Measurements from ENCODE around the gene IRF2BP2. TPM values are rescaled to one million over a fixed set of nuclear protein-coding genes. Genes with fewer than 3 reads are reported as not detected.

IRF2BP2 gene
- total RNA-seq, 1 experiment from 2014 or later, result 52.8 TPM

DNA sequence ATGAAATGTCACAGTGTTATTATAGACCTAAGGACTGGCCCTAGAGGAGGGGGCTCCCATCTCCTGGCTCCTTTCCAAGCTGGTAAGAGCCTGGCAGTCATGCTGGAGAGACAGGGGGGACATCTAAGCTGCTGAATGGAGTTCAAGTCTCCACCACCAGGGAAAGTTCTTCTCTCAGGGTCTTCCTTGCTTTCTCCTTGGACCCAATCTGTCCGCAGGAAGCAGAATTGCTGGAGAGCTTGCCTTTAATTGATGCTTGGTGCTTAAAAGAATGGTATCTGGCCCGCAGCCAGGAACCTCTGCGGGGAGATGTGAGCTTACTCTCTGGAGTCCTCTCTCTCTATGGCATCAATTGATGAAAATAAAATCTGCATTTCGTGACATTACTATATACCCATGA lies 25.1 kb downstream of the IRF2BP2 start:
- Histone ChIP-seq H3K4me3 (no peak overlapping the region), H3K27me3 (no peaks in the 10 kb centered on the region), H3K36me3 (no peaks in the 10 kb centered on the region), H3K9me3 (no peaks in the 10 kb centered on the region)
- DNase-seq, result peak; percentile 15

- DNase-seq, result no peak
- H3K27me3 ChIP-seq, result no peaks in the 10 kb centered on the region
- H3K36me3 ChIP-seq, result no peaks in the 10 kb centered on the region
- H3K4me3 ChIP-seq, result no peak overlapping the region
- H3K9me3 ChIP-seq, result no peaks in the 10 kb centered on the region
Observed at GRCh38 chr1:234584420-234584805, 25.6 kb downstream of the IRF2BP2 start.

DNA sequence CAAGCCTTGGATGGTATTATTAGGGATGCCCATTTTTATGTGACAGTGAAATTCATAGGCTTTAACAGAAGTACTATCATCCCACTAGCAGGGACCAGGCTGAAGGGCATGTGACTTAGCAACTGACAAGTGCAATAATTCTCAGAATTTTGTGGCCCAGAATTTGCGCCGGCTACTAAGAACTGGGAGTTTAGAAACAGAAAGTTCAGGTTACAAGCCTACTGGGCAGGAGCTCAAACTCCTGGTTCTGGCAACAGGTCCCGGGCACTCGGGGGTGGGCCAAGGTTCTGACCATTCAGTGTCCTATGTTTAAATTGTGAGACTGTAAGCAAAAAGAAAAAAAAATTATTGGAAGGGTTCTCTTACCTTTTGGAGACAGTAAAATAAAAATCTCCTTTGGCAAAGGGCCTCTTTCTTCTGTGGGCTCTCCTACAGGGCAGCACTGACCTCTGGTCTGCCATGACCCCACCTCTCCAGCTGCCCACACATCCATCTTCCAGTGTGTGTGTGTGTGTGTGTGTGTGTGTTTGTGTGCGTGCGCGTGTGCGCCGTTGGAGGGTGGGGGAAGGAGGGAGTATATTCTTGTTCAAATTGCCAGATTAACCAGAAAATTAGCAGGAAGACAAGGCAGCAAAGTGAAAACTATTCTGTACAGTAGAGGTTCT lies 26.1 kb downstream of the IRF2BP2 start:
- DNase-seq, result peak; percentile 27
- Histone ChIP-seq H3K27me3 (no peaks in the 10 kb centered on the region), H3K36me3 (no peaks in the 10 kb centered on the region), H3K9me3 (no peaks in the 10 kb centered on the region), H3K4me3 (no peak overlapping the region)

DNA sequence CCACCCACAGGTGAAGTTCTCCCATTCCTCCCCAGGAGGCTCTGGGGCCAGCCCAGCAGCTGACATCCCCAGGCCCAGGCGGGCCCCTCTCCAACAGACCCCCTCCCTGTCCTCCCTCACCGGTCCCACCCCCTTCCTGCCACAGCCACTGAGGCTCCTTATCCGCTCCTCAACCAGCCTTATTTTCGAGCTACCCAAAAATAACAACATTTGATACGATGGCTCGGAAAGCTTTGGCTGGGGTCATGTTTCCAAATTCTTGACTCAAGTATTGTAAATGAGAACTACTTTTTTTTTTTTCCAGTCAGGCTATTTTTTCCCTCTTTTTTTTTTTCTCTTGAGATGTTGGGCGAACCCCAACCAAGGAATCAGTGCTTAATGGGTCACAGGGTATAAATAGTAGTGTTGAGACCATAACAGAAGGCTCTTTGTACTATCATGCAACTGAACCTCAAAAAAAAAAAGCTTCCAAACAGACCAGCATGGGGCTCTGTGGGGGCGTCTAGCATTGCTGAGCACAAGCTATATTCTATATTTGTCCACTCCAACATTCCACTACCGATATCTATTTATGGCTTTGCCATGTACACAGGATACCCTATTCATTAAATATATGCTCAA lies 27.2 kb downstream of the IRF2BP2 start:
- DNase-seq, result no peak
- no peaks in the 10 kb centered on the region for H3K36me3 ChIP-seq
- no peaks in the 10 kb centered on the region for H3K27me3 ChIP-seq
- no peak overlapping the region for H3K4me3 ChIP-seq
- no peaks in the 10 kb centered on the region for H3K9me3 ChIP-seq

DNA sequence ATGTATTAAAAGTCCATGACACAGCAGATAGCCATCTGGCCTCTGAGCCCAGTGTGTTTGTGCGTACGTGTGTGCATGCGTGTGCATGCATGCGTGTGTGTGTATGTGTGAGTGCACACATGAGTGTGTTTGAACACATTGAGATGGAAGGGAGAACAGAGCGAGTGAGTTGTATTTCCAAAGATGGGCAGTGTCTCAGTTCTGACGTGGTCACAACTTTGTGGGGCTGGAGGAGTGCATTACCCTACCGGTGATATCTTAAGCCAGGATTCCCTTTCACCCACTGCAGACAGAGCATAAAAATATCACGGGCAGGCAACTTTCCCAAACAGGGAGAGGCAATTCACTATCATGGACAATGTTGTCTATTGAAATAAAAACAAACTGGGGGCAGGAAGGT lies 27.8 kb downstream of the IRF2BP2 start:
- no peaks in the 10 kb centered on the region for H3K9me3 ChIP-seq
- no peaks in the 10 kb centered on the region for H3K36me3 ChIP-seq
- no peaks in the 10 kb centered on the region for H3K27me3 ChIP-seq
- DNase-seq, result no peak
- no peak overlapping the region for H3K4me3 ChIP-seq

- H3K27me3 ChIP-seq, result no peaks in the 10 kb centered on the region
- H3K9me3 ChIP-seq, result no peaks in the 10 kb centered on the region
- no peak for DNase-seq
- no peak overlapping the region for H3K4me3 ChIP-seq
- no peaks in the 10 kb centered on the region for H3K36me3 ChIP-seq
Observed at GRCh38 chr1:234581063-234581714, 28.8 kb downstream of the IRF2BP2 start.

- no peaks in the 10 kb centered on the region for H3K36me3 ChIP-seq
- DNase-seq, result no peak
Observed at GRCh38 chr1:234579967-234580366, 30.0 kb downstream of the IRF2BP2 start.

GRCh38 chr1:234578735-234579134 lies 31.2 kb downstream of the IRF2BP2 start:
- Histone ChIP-seq H3K4me3 (no peak overlapping the region), H3K36me3 (no peaks in the 10 kb centered on the region), H3K9me3 (no peaks in the 10 kb centered on the region), H3K27me3 (no peaks in the 10 kb centered on the region)
- no peak for DNase-seq

More at GRCh38 chr1:234579967-234580366, 30.0 kb downstream of the IRF2BP2 start:
- no peaks in the 10 kb centered on the region for H3K9me3 ChIP-seq
- H3K27me3 ChIP-seq, result no peaks in the 10 kb centered on the region
- H3K4me3 ChIP-seq, result no peak overlapping the region

DNA sequence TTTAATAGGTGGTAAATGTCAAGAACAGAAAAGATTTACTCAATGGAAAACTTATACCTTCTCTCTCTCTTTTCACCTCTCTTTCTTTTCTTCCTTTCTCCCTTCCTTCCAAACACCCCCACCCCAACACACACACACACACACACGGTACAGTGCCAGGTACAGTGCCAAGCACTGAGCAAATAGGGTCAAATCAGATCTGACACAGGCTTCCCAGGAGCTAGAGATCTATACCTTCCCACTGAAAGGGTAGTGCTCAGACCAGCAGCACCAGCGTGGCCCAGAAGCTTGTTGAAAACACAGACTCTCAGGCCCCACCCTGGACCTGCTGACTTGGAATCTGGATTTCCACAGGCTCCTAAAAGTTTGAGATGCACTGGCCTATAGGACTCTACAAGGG lies 31.9 kb downstream of the IRF2BP2 start:
- Histone ChIP-seq H3K4me3 (no peak overlapping the region), H3K9me3 (no peaks in the 10 kb centered on the region), H3K36me3 (no peaks in the 10 kb centered on the region), H3K27me3 (no peaks in the 10 kb centered on the region)
- DNase-seq, result no peak

- no peak for DNase-seq
- no peaks in the 10 kb centered on the region for H3K36me3 ChIP-seq
- H3K9me3 ChIP-seq, result no peaks in the 10 kb centered on the region
- H3K4me3 ChIP-seq, result no peak overlapping the region
- H3K27me3 ChIP-seq, result no peaks in the 10 kb centered on the region
Observed at GRCh38 chr1:234573711-234574299, 36.2 kb downstream of the IRF2BP2 start.

DNA sequence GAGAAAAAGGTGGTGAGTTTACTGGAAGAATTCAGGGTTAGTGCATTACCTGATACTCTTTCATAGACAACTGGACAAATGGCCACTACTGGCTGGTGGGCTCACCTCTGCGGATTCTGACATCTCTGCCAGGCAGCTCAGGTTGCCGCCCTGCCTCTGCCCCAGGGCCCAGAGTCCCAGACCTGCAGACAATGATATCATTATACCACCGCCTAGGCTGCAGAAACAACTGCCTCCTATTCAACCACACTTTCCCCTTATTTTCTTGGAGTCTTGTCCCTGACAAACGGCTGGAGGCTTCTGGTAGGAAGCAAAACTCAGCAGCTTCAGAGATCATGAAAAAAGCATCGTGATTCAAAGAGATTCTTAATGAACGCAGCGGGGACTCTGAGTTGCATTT lies 37.0 kb downstream of the IRF2BP2 start:
- no peak for DNase-seq
- Histone ChIP-seq H3K9me3 (no peaks in the 10 kb centered on the region), H3K36me3 (no peaks in the 10 kb centered on the region), H3K4me3 (no peak overlapping the region), H3K27me3 (no peaks in the 10 kb centered on the region)

DNA sequence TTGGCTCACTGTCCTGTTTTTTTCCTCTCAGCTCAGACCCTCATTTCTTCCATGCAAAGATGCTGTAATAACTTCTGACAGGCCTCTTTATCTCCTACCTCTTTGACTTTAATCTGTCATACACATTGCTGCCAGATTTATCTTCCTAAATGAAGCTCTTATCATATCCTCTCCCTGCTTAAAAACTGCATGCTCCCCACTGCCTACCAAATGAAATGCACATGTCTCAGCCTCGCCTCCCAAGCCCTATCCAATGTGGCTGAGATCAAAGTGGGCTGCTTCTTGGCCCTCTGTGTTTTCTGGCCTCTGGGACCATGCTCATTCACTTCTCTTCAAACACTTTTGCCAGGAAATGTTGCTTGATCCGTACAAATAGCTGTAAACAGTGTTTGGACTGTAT lies 38.3 kb downstream of the IRF2BP2 start:
- DNase-seq, result no peak
- Histone ChIP-seq H3K27me3 (no peaks in the 10 kb centered on the region), H3K36me3 (no peaks in the 10 kb centered on the region), H3K4me3 (no peak overlapping the region), H3K9me3 (peaks cover 3% of the 10 kb centered on the region; the same call in 1 of the 2 replicates)

DNA sequence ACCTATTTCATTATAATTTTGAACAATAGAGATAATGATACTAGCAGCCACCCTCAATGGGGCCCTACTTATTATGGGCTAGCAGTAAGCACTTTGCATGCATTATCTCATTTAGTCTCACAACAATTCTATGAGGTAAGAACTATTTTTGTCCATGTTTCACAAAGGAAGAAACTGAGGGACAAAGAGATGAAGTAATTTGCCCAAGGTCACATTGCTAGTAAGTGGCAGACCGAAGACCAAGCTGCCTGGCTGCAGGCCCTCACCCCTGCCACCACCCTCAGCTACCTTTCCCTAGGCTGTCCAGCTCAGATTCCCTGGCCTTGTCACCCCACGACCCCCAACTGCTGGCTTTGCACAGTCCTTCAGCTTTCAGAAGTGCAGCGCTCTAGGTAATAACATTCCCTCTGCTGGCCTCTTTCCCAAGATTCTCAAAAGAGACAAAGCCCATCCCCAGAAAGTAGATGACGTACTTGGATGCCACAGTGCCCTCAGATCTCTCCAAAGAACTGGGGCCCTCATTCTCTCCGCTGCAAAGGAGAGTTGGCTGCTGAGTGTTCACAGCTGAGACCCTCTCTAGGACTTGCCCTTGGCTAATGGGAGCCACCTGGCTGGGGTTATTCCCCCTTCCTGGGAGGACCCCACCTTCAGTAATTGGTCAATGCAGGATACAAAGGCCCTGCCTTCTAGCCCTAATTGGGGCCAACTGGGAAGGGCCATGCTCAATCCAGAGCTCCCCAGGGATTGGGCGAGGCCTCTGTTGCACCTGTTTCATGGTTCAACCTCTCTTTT lies 39.5 kb downstream of the IRF2BP2 start:
- Histone ChIP-seq H3K4me3 (no peak overlapping the region), H3K9me3 (peaks cover 3% of the 10 kb centered on the region; the same call in 1 of the 2 replicates), H3K27me3 (no peaks in the 10 kb centered on the region), H3K36me3 (no peaks in the 10 kb centered on the region)
- DNase-seq, result no peak

- H3K9me3 ChIP-seq, result peaks cover 3% of the 10 kb centered on the region; the same call in 1 of the 2 replicates
- H3K4me3 ChIP-seq, result no peak overlapping the region
- no peak for DNase-seq
- H3K36me3 ChIP-seq, result no peaks in the 10 kb centered on the region
- H3K27me3 ChIP-seq, result no peaks in the 10 kb centered on the region
Observed at GRCh38 chr1:234568345-234568744, 41.6 kb downstream of the IRF2BP2 start.

- DNase-seq, result no peak
- Histone ChIP-seq H3K36me3 (no peaks in the 10 kb centered on the region), H3K4me3 (no peak overlapping the region), H3K9me3 (peaks cover 3% of the 10 kb centered on the region; the same call in 1 of the 2 replicates), H3K27me3 (no peaks in the 10 kb centered on the region)
Observed at GRCh38 chr1:234565132-234565531, 44.8 kb downstream of the IRF2BP2 start.

DNA sequence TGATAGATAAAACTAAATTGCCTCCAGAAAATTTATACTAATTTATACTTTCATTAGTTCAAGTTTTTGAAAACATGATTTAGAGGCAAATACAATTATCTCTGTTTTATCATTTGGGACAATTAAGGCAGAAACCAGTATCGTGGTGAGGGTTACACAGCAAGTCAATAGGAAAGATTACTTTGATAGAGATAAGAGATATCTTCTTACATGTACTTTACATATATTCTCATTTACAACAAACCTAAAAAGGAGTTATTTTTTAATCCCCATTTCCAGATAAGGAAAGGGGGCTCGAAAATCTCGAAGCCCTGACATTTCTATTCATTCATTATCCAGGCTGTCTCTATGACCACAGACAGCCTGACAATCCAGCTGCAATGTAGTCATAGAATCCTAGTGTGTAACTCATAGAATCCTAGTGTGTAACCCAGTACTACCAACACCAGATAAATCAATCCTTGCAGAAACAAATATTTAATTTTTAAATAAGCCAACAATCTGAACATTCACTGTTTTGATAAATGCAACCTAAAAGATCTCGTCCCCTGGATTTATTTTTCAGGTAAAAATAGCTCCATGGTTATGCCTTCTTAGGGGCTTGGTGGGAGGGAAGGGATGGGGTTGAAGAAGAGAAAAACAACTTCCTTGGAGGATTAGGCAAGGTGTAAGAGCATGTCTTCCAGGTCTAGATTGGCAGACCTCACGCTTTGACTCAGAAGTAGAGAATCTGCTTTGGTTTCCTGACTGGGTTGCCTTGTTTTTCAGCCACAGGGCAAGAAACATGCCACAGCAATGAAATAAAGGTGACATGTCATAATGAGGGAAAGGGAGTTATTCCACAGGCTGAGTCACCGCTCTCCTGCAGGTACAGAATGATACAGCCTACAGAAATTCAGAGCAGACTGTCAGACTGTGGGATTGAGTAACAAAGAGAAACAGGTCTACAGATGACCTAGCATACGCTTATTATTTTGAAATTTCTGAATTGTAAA lies 45.6 kb downstream of the IRF2BP2 start:
- DNase-seq, result peak; percentile 66
- H3K36me3 ChIP-seq, result no peaks in the 10 kb centered on the region
- H3K4me3 ChIP-seq, result no peak overlapping the region
- no peaks in the 10 kb centered on the region for H3K27me3 ChIP-seq
- H3K9me3 ChIP-seq, result peaks cover 3% of the 10 kb centered on the region; the same call in 1 of the 2 replicates

Measured in MG63 (cell line).